HCT116 (cell line): ENCODE measurements around the gene IRAK2.

Source experiments
- CTCF ChIP-seq, 3 experiments: fragments of 200-600 bp in 1 of 3; sonication (generic) in 1 of 3; IDR thresholded peaks in 2 of 3; conservative IDR thresholded peaks in 1 of 3; 2 replicates each; pipeline ENCODE4 v1.5.1; 2012 to 2017; ENCODE audit warnings: low read depth in 2 of 3, low read length in 2 of 3, antibody characterized with exemption in 1 of 3, borderline replicate concordance in 1 of 3, control low read depth in 1 of 3, mild to moderate bottlenecking in 1 of 3, mixed read lengths in 1 of 3, mixed run types in 1 of 3, moderate library complexity in 1 of 3; ENCODE audit not compliant: insufficient read depth in 1 of 3
- YY1 ChIP-seq: IDR thresholded peaks from 2 replicates; pipeline ENCODE4 v1.6.1; 2011; ENCODE audit warnings: low read length, low read depth, moderate library complexity, mild to moderate bottlenecking; ENCODE audit not compliant: insufficient replicate concordance; ENCODE audit errors: extremely low read depth

- TF ChIP-seq YY1: no peak
- no peak for TF ChIP-seq CTCF (IDR thresholded peaks at IDR 0.05 in 2 of 3, conservative IDR thresholded peaks at IDR 0.05 in 1 of 3; ENCODE audit: borderline replicate concordance in 1 of 3, insufficient read depth in 1 of 3, low read depth in 2 of 3, low read length in 2 of 3)
These were observed 51.1 kb downstream of the IRAK2 start for GRCh38 chr3:10215578-10216368.
